GM10266 (cell line): Measurements from ENCODE around the gene MAP3K8.

Source experiments
- DNase-seq: peaks from one replicate; pipeline ENCODE4 v3.0.0; 2012; ENCODE audit errors: extremely low spot score
- CTCF ChIP-seq: IDR thresholded peaks from 2 replicates; pipeline ENCODE4 v1.5.1; 2012; ENCODE audit warnings: mild to moderate bottlenecking, low read depth; ENCODE audit not compliant: control insufficient read depth, insufficient read depth; ENCODE audit errors: missing control alignments

Gene MAP3K8

DNA sequence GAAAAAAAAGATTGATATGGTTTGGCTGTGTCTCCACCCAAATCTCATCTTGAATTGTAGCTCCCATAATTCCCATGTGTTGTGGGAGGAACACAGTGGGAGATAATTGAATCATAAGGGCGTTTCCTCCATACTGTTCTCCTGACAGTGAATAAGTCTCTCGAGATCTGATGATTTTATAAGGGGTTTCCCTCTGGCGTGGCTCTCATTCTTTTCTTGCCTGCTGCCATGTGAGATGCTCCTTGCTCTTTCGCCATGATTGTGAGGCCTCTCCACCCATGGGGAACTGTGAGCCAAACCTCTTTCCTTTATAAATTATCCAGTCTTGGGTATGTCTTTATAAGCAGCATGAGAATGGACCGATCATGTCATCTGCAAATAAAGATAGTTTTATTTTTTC is 29.4 kb upstream of the MAP3K8 start:
- TF ChIP-seq CTCF, result no peak
- DNase-seq, result no peak

DNA sequence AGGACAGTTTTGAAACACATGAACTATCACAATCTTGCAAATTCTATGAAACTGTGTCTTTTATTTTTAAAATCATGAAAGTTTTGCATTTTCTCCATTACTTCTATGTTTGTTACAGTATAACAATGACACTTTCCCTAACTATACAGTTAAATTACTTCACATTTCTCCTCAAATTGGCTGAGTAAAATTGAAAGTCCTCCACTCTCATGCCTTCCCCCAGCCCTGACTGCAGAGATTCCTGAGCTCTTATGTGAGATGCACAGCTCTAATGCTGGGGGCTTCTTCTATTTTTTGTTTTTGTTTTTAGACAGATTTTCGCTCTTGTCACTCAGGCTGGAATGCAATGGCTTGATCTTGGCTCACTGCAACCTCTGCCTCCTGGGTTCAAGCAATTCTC is 22.7 kb upstream of the MAP3K8 start:
- TF ChIP-seq CTCF, result no peak
- no peak for DNase-seq

- DNase-seq, result no peak
- TF ChIP-seq CTCF, result no peak
Measured at GRCh38 chr10:30412901-30413300, 21.1 kb upstream of the MAP3K8 start.

DNA sequence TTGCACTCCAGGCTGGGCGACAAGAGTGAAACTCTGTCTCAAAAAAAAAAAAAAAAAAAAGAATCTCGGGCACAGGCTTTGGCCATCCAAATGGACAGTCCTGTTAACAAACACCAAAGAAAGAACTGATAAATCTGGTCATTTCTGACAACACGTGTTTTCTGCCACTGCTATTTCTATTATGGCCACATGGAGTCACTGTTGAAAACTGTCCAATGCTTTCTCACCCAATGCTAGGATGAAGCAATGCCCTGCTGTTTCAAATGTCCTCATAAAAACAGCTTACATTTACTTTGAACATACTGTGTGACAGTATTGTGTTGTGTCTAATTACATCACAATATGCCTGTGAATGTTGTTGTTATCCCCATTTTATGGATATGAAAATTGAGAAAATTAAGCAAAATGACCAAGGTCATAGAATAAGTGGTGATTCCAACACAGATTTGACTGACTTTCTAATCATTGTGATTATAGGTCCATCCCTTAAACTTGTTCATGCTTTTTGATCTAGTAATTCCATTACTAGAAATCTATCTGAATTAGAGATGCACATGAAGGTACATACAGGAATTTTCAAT is 19.9 kb upstream of the MAP3K8 start:
- TF ChIP-seq CTCF, result peak; percentile 80
- DNase-seq, result peak; percentile 65

DNA sequence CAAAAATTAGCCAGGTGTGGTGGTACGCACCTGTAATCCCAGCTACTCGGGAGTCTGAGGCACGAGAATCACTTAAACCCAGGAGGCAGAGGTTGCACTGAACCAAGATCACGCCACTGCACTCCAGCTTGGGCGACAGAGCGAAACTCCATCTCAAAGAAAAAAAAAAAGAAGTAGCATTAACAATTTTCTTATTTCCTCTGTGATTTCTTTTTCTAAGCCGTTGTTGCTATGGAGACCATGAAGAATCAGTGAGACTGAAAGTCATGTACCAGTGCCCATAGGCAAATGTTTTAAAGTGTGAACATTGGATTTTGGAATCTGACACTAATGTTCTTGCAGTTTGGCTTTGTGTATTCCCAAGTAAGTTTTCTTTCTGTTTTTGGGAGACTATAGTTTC is 18.4 kb upstream of the MAP3K8 start:
- no peak for TF ChIP-seq CTCF

DNA sequence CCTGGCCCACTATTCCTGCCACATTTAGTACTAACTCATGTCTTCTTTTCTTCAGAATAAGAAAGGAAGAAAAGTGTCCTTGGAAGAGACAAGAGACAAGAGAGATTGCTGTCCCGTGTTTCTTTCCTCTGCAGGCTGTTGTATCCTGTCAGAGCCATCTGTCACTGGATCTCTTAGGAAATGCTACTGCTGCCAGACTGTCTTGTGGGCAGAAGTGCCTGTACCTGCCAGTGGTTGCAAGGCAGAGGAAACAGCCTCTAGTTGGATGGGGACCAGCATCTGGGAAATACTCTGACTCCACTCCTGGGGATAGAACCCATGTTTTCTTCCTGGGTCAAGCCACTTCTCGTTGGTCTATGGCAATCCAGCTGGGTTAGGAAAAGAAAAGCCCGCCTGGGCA is 16.7 kb upstream of the MAP3K8 start:
- TF ChIP-seq CTCF, result no peak
- no peak for DNase-seq

More for the DNA sequence above, 18.4 kb upstream of the MAP3K8 start:
- DNase-seq, result no peak

DNA sequence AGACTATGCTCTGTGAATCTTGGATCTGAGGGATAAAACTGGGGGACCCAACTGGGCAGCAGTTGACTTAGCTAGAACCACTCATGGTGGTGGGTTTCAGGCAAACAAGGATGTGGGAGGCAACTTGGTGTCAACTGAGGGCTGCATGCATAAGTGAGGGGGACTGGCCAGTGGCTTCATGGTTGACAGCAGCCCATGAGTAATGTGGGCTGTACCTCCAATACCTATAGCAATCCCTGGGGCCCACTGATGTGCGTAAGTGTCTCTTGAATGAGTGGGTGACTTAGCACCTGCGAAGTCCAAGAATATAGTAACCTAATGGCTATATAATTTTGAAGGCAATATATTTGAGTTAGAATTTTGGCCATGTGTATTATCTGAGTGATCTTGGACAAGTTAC is 13.7 kb upstream of the MAP3K8 start:
- no peak for TF ChIP-seq CTCF
- DNase-seq, result peak; percentile 56
